ENCODE measurements around the gene DNAJA3.

DNAJA3 gene

GRCh38 chr16:4419402-4419959, 6.2 kb upstream of the DNAJA3 start:
- Histone ChIP-seq H3K27ac (ENCODE audit: low read depth, low read length) (no peak overlapping the region), H3K36me3 (ENCODE audit: control insufficient read depth in 1 of 2, insufficient read depth in 2 of 2, low read length in 2 of 2) (no peaks in the 10 kb centered on the region), H3K4me1 (ENCODE audit: control insufficient read depth in 1 of 2, insufficient read depth in 2 of 2, low read length in 2 of 2) (peaks cover 19 to 32% of the 10 kb centered on the region in 2 donors), H3K9me3 (ENCODE audit: control insufficient read depth in 1 of 2, low read length in 2 of 2) (no peaks in the 10 kb centered on the region), H3K9ac (ENCODE audit: low read depth in 1 of 2, low read length in 2 of 2) (no peak overlapping the region), H3K27me3 (ENCODE audit: control insufficient read depth in 1 of 2, insufficient read depth in 2 of 2, low read length in 2 of 2) (no peaks in the 10 kb centered on the region), H3K4me3 (ENCODE audit: low read depth in 1 of 2, low read length in 2 of 2) (no peak overlapping the region)

DNA sequence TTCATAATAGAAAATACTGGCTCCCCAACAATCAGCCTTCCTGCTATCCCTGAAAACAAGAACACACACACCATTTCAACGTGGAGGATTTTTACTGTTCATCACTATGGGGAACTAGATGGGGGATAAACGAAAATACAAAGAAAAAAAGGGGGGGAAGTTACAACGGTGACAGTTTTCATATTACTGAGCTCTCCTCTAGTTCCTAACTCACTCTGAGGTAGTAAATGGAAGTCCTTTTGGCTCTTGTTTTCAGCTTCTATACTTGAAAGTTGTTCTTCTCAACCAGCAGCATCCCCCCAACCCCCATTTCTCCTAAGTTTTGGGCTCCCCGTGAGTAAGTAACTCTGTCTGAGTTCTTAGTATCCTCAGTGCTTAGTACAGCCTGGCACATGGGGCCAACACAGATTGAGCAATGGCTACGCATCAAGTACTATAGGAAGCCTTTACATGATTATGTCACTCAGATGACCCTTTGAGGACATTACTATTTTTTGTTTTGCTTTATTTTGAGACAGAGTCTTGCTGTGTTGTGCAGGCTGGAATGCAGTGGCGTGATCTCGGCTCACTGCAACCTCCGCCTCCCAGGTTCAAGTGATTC, 5.1 kb upstream of the DNAJA3 start:
- Histone ChIP-seq H3K4me3 (ENCODE audit: low read depth in 1 of 2, low read length in 2 of 2) (no peak overlapping the region), H3K27me3 (ENCODE audit: control insufficient read depth in 1 of 2, insufficient read depth in 2 of 2, low read length in 2 of 2) (no peaks in the 10 kb centered on the region), H3K36me3 (ENCODE audit: control insufficient read depth in 1 of 2, insufficient read depth in 2 of 2, low read length in 2 of 2) (no peaks in the 10 kb centered on the region), H3K27ac (ENCODE audit: low read depth, low read length) (no peak overlapping the region), H3K4me1 (ENCODE audit: control insufficient read depth in 1 of 2, insufficient read depth in 2 of 2, low read length in 2 of 2) (peaks cover 15 to 26% of the 10 kb centered on the region in 2 donors), H3K9me3 (ENCODE audit: control insufficient read depth in 1 of 2, low read length in 2 of 2) (no peaks in the 10 kb centered on the region), H3K9ac (ENCODE audit: low read depth in 1 of 2, low read length in 2 of 2) (no peak overlapping the region)

- no peaks in the 10 kb centered on the region for H3K9me3 ChIP-seq (ENCODE audit: control insufficient read depth in 1 of 2, low read length in 2 of 2)
- H3K27me3 ChIP-seq (ENCODE audit: control insufficient read depth in 1 of 2, insufficient read depth in 2 of 2, low read length in 2 of 2), result no peaks in the 10 kb centered on the region
- H3K4me1 ChIP-seq (ENCODE audit: control insufficient read depth in 1 of 2, insufficient read depth in 2 of 2, low read length in 2 of 2), result peaks cover 11 to 22% of the 10 kb centered on the region in 2 donors
- peak overlapping the region; percentile 94 to 98 for H3K9ac ChIP-seq (ENCODE audit: low read depth in 1 of 2, low read length in 2 of 2)
- H3K27ac ChIP-seq (ENCODE audit: low read depth, low read length), result peak overlapping the region; percentile 99
- peaks cover 3 to 6% of the 10 kb centered on the region in 2 donors for H3K36me3 ChIP-seq (ENCODE audit: control insufficient read depth in 1 of 2, insufficient read depth in 2 of 2, low read length in 2 of 2)
- H3K4me3 ChIP-seq (ENCODE audit: low read depth in 1 of 2, low read length in 2 of 2), result peak overlapping the region; percentile 96 to 99
These were observed 485 bp downstream of the DNAJA3 start for GRCh38 chr16:4426021-4426684.

- no peak overlapping the region for H3K27ac ChIP-seq (ENCODE audit: low read depth, low read length)
- peak overlapping the region; percentile 96 to 99 for H3K4me3 ChIP-seq (ENCODE audit: low read depth in 1 of 2, low read length in 2 of 2)
- H3K9ac ChIP-seq (ENCODE audit: low read depth in 1 of 2, low read length in 2 of 2), result peak overlapping the region; percentile 94 to 98
These were observed 1.2 kb downstream of the DNAJA3 start for GRCh38 chr16:4426722-4427372.

DNA sequence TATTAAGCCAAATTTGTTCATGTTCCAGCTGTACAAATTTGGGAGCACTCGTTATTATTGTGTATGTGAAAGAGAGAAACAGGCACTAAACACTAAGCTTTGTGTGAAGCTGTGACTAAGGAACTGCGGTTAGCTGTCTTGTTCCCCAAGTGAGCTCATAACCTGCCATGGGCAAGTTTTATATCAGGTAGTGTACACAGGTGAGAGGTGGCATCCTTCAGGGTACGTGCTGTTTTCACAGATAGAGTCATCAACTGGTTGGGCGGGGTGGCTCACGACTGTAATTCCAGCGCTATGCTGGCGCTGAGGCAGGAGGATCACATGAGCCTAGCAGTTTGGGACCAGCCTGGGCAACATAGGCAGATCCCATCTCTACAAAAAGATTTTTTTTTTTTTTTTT, 2.8 kb downstream of the DNAJA3 start:
- H3K4me1 ChIP-seq (ENCODE audit: control insufficient read depth in 1 of 2, insufficient read depth in 2 of 2, low read length in 2 of 2), result peaks cover 11 to 22% of the 10 kb centered on the region in 2 donors
- no peaks in the 10 kb centered on the region for H3K9me3 ChIP-seq (ENCODE audit: control insufficient read depth in 1 of 2, low read length in 2 of 2)
- no peaks in the 10 kb centered on the region for H3K27me3 ChIP-seq (ENCODE audit: control insufficient read depth in 1 of 2, insufficient read depth in 2 of 2, low read length in 2 of 2)
- H3K4me3 ChIP-seq (ENCODE audit: low read depth in 1 of 2, low read length in 2 of 2), result no peak overlapping the region
- no peak overlapping the region for H3K27ac ChIP-seq (ENCODE audit: low read depth, low read length)
- H3K36me3 ChIP-seq (ENCODE audit: control insufficient read depth in 1 of 2, insufficient read depth in 2 of 2, low read length in 2 of 2), result peaks cover 3 to 9% of the 10 kb centered on the region in 2 donors
- no peak overlapping the region for H3K9ac ChIP-seq (ENCODE audit: low read depth in 1 of 2, low read length in 2 of 2)

More at GRCh38 chr16:4426722-4427372, 1.2 kb downstream of the DNAJA3 start:
- Histone ChIP-seq H3K9me3 (ENCODE audit: control insufficient read depth in 1 of 2, low read length in 2 of 2) (no peaks in the 10 kb centered on the region), H3K4me1 (ENCODE audit: control insufficient read depth in 1 of 2, insufficient read depth in 2 of 2, low read length in 2 of 2) (peaks cover 11 to 22% of the 10 kb centered on the region in 2 donors), H3K27me3 (ENCODE audit: control insufficient read depth in 1 of 2, insufficient read depth in 2 of 2, low read length in 2 of 2) (no peaks in the 10 kb centered on the region), H3K36me3 (ENCODE audit: control insufficient read depth in 1 of 2, insufficient read depth in 2 of 2, low read length in 2 of 2) (peaks cover 3 to 9% of the 10 kb centered on the region in 2 donors)

DNA sequence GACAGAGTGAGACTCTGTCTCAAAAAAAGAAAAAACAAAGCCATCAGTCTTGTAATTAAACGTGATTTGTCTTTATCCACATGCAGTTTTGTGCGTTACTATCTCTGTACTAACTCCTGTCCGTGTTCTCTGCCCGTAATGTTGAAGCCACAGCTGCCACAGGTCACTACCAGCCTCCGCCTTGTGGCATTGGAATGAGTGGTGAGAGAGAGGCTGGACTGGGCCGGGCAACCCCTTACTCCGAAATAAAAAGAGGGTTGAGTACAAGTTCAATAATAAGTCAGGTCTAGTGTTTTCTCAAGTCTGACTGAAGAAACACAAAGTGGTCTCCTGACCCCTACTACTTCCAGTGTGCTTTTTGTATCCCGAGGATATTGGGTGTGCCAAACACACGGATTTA, 5.4 kb downstream of the DNAJA3 start:
- no peak overlapping the region for H3K4me3 ChIP-seq (ENCODE audit: low read depth in 1 of 2, low read length in 2 of 2)
- H3K27ac ChIP-seq (ENCODE audit: low read depth, low read length), result no peak overlapping the region
- H3K9ac ChIP-seq (ENCODE audit: low read depth in 1 of 2, low read length in 2 of 2), result no peak overlapping the region
- H3K9me3 ChIP-seq (ENCODE audit: control insufficient read depth in 1 of 2, low read length in 2 of 2), result no peaks in the 10 kb centered on the region
- peaks cover 8 to 17% of the 10 kb centered on the region in 2 donors for H3K4me1 ChIP-seq (ENCODE audit: control insufficient read depth in 1 of 2, insufficient read depth in 2 of 2, low read length in 2 of 2)
- peaks cover 12 to 26% of the 10 kb centered on the region in 2 donors for H3K36me3 ChIP-seq (ENCODE audit: control insufficient read depth in 1 of 2, insufficient read depth in 2 of 2, low read length in 2 of 2)
- H3K27me3 ChIP-seq (ENCODE audit: control insufficient read depth in 1 of 2, insufficient read depth in 2 of 2, low read length in 2 of 2), result no peaks in the 10 kb centered on the region

GRCh38 chr16:4433228-4433627, 7.6 kb downstream of the DNAJA3 start:
- Histone ChIP-seq H3K4me1 (ENCODE audit: control insufficient read depth in 1 of 2, insufficient read depth in 2 of 2, low read length in 2 of 2) (no peaks in the 10 kb centered on the region), H3K9me3 (ENCODE audit: control insufficient read depth in 1 of 2, low read length in 2 of 2) (no peaks in the 10 kb centered on the region), H3K27me3 (ENCODE audit: control insufficient read depth in 1 of 2, insufficient read depth in 2 of 2, low read length in 2 of 2) (no peaks in the 10 kb centered on the region), H3K27ac (ENCODE audit: low read depth, low read length) (no peak overlapping the region), H3K36me3 (ENCODE audit: control insufficient read depth in 1 of 2, insufficient read depth in 2 of 2, low read length in 2 of 2) (peaks cover 19 to 40% of the 10 kb centered on the region in 2 donors), H3K9ac (ENCODE audit: low read depth in 1 of 2, low read length in 2 of 2) (no peak overlapping the region), H3K4me3 (ENCODE audit: low read depth in 1 of 2, low read length in 2 of 2) (no peak overlapping the region)

DNA sequence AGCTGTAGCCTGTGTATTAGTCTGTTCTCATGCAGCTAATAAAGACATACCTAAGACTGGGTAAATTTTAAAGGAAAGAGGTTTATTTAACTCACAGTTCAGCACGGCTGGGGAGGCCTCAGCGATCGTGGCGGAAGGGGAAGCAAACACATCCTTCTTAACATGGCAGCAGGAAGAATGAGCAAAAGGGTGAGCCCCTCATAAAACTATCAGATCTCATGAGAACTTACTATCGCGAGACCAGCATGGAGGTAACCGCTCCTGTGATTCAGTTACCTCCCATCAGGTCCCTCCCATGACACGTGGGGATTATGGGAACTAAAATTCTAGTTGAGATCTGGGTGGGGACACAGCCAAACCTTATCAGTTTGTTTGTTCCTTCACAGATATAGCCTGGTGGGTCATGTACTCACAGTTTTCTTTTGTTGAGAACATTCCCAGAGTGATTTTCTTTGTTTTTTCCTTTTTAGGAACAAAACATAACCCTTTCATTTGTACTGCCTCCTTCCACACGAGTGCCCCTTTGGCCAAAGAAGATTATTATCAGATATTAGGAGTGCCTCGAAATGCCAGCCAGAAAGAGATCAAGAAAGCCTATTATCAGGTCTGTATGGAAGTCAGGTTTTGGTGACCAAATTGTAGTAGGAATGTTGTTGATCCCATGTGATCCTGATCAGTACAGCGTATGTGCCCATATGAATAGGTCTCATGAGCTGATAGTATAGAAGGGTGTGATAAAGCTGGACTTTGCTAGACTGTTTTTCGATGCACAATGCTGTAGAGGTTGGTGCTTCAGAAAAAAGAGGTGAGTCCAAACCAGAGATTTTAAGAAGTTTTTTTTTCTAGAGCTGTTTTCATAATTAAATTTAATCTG, 8.5 kb downstream of the DNAJA3 start:
- Histone ChIP-seq H3K4me1 (ENCODE audit: control insufficient read depth in 1 of 2, insufficient read depth in 2 of 2, low read length in 2 of 2) (no peaks in the 10 kb centered on the region), H3K27me3 (ENCODE audit: control insufficient read depth in 1 of 2, insufficient read depth in 2 of 2, low read length in 2 of 2) (no peaks in the 10 kb centered on the region), H3K27ac (ENCODE audit: low read depth, low read length) (no peak overlapping the region), H3K9ac (ENCODE audit: low read depth in 1 of 2, low read length in 2 of 2) (no peak overlapping the region), H3K4me3 (ENCODE audit: low read depth in 1 of 2, low read length in 2 of 2) (no peak overlapping the region), H3K9me3 (ENCODE audit: control insufficient read depth in 1 of 2, low read length in 2 of 2) (no peaks in the 10 kb centered on the region), H3K36me3 (ENCODE audit: control insufficient read depth in 1 of 2, insufficient read depth in 2 of 2, low read length in 2 of 2) (peaks cover 16 to 42% of the 10 kb centered on the region in 2 donors)

DNA sequence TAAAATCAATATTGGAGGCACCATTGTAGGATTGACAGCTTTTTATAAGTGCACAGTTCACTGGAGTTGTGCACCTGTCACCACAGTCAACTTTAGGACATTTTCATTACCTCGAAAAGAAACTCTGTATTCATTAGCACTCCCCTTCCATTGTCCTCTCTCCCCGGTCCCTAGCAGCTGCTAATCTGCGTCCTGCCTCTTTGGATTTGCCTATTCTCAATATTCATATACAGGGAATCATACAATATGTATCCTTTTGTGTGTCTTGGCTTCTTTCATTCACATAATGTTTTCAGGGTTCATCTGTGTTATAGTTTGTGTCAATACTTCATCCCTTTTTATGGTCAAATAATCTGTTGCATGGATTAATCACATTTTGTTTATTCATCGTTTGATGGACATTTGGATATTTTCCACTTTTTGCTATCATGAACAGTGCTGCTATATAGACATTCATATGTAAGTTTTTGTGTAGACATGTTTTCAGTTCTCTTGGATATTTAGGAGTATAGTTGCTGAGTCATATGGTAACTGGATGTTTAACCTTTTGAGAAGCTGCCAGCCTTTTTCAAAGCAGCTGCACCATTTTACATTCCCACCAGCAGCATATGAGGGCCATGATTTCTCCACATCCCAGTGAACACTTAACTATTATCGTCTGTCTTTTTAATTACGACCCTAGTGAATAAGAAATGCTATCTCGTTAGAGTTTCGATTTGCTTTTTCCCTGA, 9.8 kb downstream of the DNAJA3 start:
- Histone ChIP-seq H3K4me1 (ENCODE audit: control insufficient read depth in 1 of 2, insufficient read depth in 2 of 2, low read length in 2 of 2) (no peaks in the 10 kb centered on the region), H3K36me3 (ENCODE audit: control insufficient read depth in 1 of 2, insufficient read depth in 2 of 2, low read length in 2 of 2) (peaks cover 16 to 54% of the 10 kb centered on the region in 2 donors), H3K9ac (ENCODE audit: low read depth in 1 of 2, low read length in 2 of 2) (no peak overlapping the region), H3K27me3 (ENCODE audit: control insufficient read depth in 1 of 2, insufficient read depth in 2 of 2, low read length in 2 of 2) (no peaks in the 10 kb centered on the region), H3K9me3 (ENCODE audit: control insufficient read depth in 1 of 2, low read length in 2 of 2) (no peaks in the 10 kb centered on the region), H3K27ac (ENCODE audit: low read depth, low read length) (no peak overlapping the region), H3K4me3 (ENCODE audit: low read depth in 1 of 2, low read length in 2 of 2) (no peak overlapping the region)

All from duodenal mucosa (tissue), 2 donors.